B cell (primary cell): Measurements from ENCODE around the gene IL4. TPM values are rescaled to one million over a fixed set of nuclear protein-coding genes. Genes with fewer than 3 reads are reported as not detected.

Source experiments
- ATAC-seq: fragments of 200-7000 bp; cut with Tn5 transposase; one replicate; pipeline ENCODE4 v1.10.0; 2021; ENCODE audit warnings: low read depth, mild to moderate bottlenecking, moderate number of reproducible peaks, moderate library complexity
- CTCF ChIA-PET: fragments of 350-600 bp; sonication (Branson Sonifier 250); formaldehyde crosslinking; loops from one replicate; lab custom pipeline; 2021; ENCODE audit warnings: antibody characterized with exemption, inconsistent platforms; lab: Charles Lee
- POLR2A ChIA-PET: fragments of 350-600 bp; sonication (Branson Sonifier 250); formaldehyde crosslinking; loops from one replicate; lab custom pipeline; 2021; ENCODE audit warnings: antibody characterized with exemption; lab: Charles Lee
- DNase-seq: peaks from one replicate; pipeline ENCODE4 v3.0.0; 2013
- H2AFZ ChIP-seq: 2 replicates; pipeline ENCODE4 v1.6.1; 2012; ENCODE audit warnings: mild to moderate bottlenecking, low read depth, low read length; ENCODE audit not compliant: insufficient read depth, poor library complexity, severe bottlenecking
- H3K27ac ChIP-seq, 2 donors: 1 replicate in 1 of 2; 2 replicates in 1 of 2; pipeline ENCODE4 v1.5.1; 2012 to 2013; ENCODE audit warnings: low read length in 2 of 2, mild to moderate bottlenecking in 2 of 2, moderate library complexity in 1 of 2
- H3K27me3 ChIP-seq, 4 experiments: fragments of 200-600 bp in 1 of 4; sonication (generic) in 1 of 4; replicated peaks in 1 of 4; 1 replicate in 2 of 4; 2 replicates in 2 of 4; pipeline versions ENCODE4 v1.6.1 to v1.7.0; 2013 to 2016; ENCODE audit warnings: low read length in 3 of 4, mild to moderate bottlenecking in 2 of 4, mixed read lengths in 1 of 4, moderate library complexity in 1 of 4; ENCODE audit not compliant: insufficient read depth in 4 of 4, control insufficient read depth in 3 of 4; ENCODE audit errors: control extremely low read depth in 1 of 4
- H3K36me3 ChIP-seq, 2 experiments: replicated peaks in 1 of 2; 1 replicate in 1 of 2; 2 replicates in 1 of 2; pipeline versions ENCODE4 v1.6.1 to v1.7.1; 2013; ENCODE audit warnings: low read length in 1 of 2; ENCODE audit not compliant: insufficient read depth in 2 of 2, control insufficient read depth in 1 of 2; ENCODE audit errors: control extremely low read depth in 1 of 2, extremely low read depth in 1 of 2
- H3K4me1 ChIP-seq, 2 donors: fragments of 200-600 bp in 1 of 2; sonication (generic) in 1 of 2; 1 replicate in 1 of 2; 2 replicates in 1 of 2; pipeline versions ENCODE4 v1.5.1 to v1.6.1; 2013 to 2017; ENCODE audit warnings: low read length in 2 of 2; ENCODE audit not compliant: control insufficient read depth in 2 of 2, insufficient read depth in 2 of 2
- H3K4me2 ChIP-seq: replicated peaks from 2 replicates; pipeline ENCODE3; 2012; ENCODE audit warnings: mild to moderate bottlenecking, low read depth, low read length; ENCODE audit not compliant: poor library complexity, severe bottlenecking
- H3K4me3 ChIP-seq, 5 experiments: fragments of 200-600 bp in 1 of 5; sonication (generic) in 1 of 5; 1 replicate in 3 of 5; 2 replicates in 2 of 5; pipeline versions ENCODE4 v1.5.1 to v1.7.0; 2011 to 2016; ENCODE audit warnings: low read length in 4 of 5, mild to moderate bottlenecking in 4 of 5, low read depth in 2 of 5, control low read depth in 1 of 5, moderate library complexity in 1 of 5; ENCODE audit not compliant: insufficient read depth in 1 of 5; ENCODE audit errors: control extremely low read depth in 1 of 5, extremely low read depth in 1 of 5
- H3K79me2 ChIP-seq: fragments of 200-600 bp; sonication (generic); one replicate; pipeline ENCODE4 v1.6.0; 2016; ENCODE audit warnings: low read length; ENCODE audit not compliant: control insufficient read depth, insufficient read depth
- H3K9ac ChIP-seq: fragments of 200-600 bp; sonication (generic); 2 replicates; pipeline ENCODE4 v1.6.1; 2017; ENCODE audit warnings: mild to moderate bottlenecking, low read length, moderate library complexity
- H3K9me3 ChIP-seq, 3 donors: one replicate each; pipeline versions ENCODE4 v1.6.1 to v1.7.1; 2013; ENCODE audit warnings: low read length in 2 of 3; ENCODE audit not compliant: control insufficient read depth in 2 of 3, insufficient read depth in 1 of 3; ENCODE audit errors: control extremely low read depth in 1 of 3
- H4K20me1 ChIP-seq: 2 replicates; pipeline ENCODE4 v1.6.0; 2012; ENCODE audit warnings: mild to moderate bottlenecking, low read length; ENCODE audit not compliant: insufficient read depth, control insufficient read depth, poor library complexity, severe bottlenecking
- H3K27ac Mint-ChIP-seq: one replicate; pipeline ENCODE4 v1.8.0; 2021; ENCODE audit warnings: mixed read lengths
- H3K27me3 Mint-ChIP-seq: one replicate; pipeline ENCODE4 v1.8.0; 2021; ENCODE audit warnings: mixed read lengths
- H3K4me1 Mint-ChIP-seq: one replicate; pipeline ENCODE4 v1.8.0; 2021; ENCODE audit warnings: mixed read lengths
- H3K4me3 Mint-ChIP-seq: one replicate; pipeline ENCODE4 v1.8.0; 2021; ENCODE audit warnings: mixed read lengths
- H3K9me3 Mint-ChIP-seq: one replicate; pipeline ENCODE4 v1.8.0; 2022; ENCODE audit warnings: mixed read lengths; ENCODE audit not compliant: insufficient read depth
- CTCF ChIP-seq: fragments of 200-600 bp; IDR thresholded peaks from one replicate; pipeline ENCODE4 v1.8.0; 2022; ENCODE audit warnings: antibody characterized with exemption, mild to moderate bottlenecking
- EZH2 ChIP-seq: IDR thresholded peaks from 2 replicates; pipeline ENCODE4 v1.6.1; 2012; ENCODE audit warnings: borderline replicate concordance, low read depth, mild to moderate bottlenecking, moderate library complexity, low read length; ENCODE audit not compliant: insufficient read depth, poor library complexity, severe bottlenecking
- WGBS: methylation state at CpG from one replicate; pipeline ENCODE4 v1.1.5; 2013; ENCODE audit warnings: missing lambda C conversion rate; ENCODE audit not compliant: insufficient coverage; 5-methylcytosine and 5-hydroxymethylcytosine counted together
- intact Hi-C: fragments of 100-400 bp; cut with micrococcal nuclease; formaldehyde crosslinking; loops from one replicate; pipeline ENCODE4 v1.10.0; 2022
- polyA plus RNA-seq: library from polyadenylated mRNA; depleted of rRNA; stranded (reverse); fragments of >200 nt; gene quantifications from 2 replicates; pipeline ENCODE4 v1.2.3, GENCODE V29; 2012
- total RNA-seq, 2 donors: library from RNA; stranded (reverse); fragments of 120-200 nt in 1 of 2; gene quantifications; 1 replicate in 1 of 2; 2 replicates in 1 of 2; pipeline versions ENCODE4 v1.2.3 to v1.2.4, GENCODE V29; 2013 to 2022

Gene IL4
- total and polyA plus RNA-seq, 2 donors (not counting 1 experiment from before 2014, with no cell fraction given): not detected

- H3K4me2 ChIP-seq: no peak overlapping the region
- no peak overlapping the region for H3K27ac ChIP-seq
- no peaks in the 10 kb centered on the region for H3K79me2 ChIP-seq
- H3K9ac ChIP-seq: no peak overlapping the region
- H3K9me3 Mint-ChIP-seq: no peaks in the 10 kb centered on the region
- intact Hi-C loops: no loop called here
- H3K27me3 Mint-ChIP-seq: no peaks in the 10 kb centered on the region
- ChIA-PET POLR2A (interaction anchor here (0.6 kb wide), 1 partner anchor 321 kb away, joined by 6 read pairs; no protein-coding TSS in a partner anchor), CTCF (no interaction called here)
- H3K27me3 ChIP-seq: no peaks in the 10 kb centered on the region
- H3K9me3 ChIP-seq: no peaks in the 10 kb centered on the region
- no peak for ATAC-seq
- no peaks in the 10 kb centered on the region for H3K36me3 ChIP-seq
- no peaks in the 10 kb centered on the region for H4K20me1 ChIP-seq
- H3K27ac Mint-ChIP-seq: no peak overlapping the region
- no peak overlapping the region for H3K4me3 ChIP-seq
- TF ChIP-seq CTCF: no peak
- TF ChIP-seq EZH2: no peak
- no peak overlapping the region for H2AFZ ChIP-seq
- DNase-seq: no peak
- H3K4me1 ChIP-seq: peaks cover 19 to 25% of the 10 kb centered on the region in 2 donors
- 96% methylated on average over 6 of the region's 7 CpGs for WGBS
- H3K4me3 Mint-ChIP-seq: no peak overlapping the region
- peaks cover 33% of the 10 kb centered on the region for H3K4me1 Mint-ChIP-seq
These were observed 5.4 kb downstream of the IL4 start for GRCh38 chr5:132679166-132679565.

- ATAC-seq (no peak), DNase-seq (no peak)
- Histone ChIP-seq H3K4me1 (peaks cover 19 to 22% of the 10 kb centered on the region in 2 donors), H3K36me3 (no peaks in the 10 kb centered on the region), H3K27me3 (no peaks in the 10 kb centered on the region), H4K20me1 (no peaks in the 10 kb centered on the region), H3K9ac (no peak overlapping the region), H2AFZ (no peak overlapping the region), H3K4me2 (no peak overlapping the region), H3K79me2 (no peaks in the 10 kb centered on the region), H3K27ac (no peak overlapping the region), H3K4me3 (no peak overlapping the region), H3K9me3 (no peaks in the 10 kb centered on the region)
- Mint-ChIP-seq H3K27ac (no peak overlapping the region), H3K27me3 (no peaks in the 10 kb centered on the region), H3K4me3 (no peak overlapping the region), H3K4me1 (peaks cover 33% of the 10 kb centered on the region), H3K9me3 (no peaks in the 10 kb centered on the region)
- POLR2A ChIA-PET: interaction anchor here (0.6 kb wide), 1 partner anchor 322 kb away, joined by 6 read pairs; no protein-coding TSS in a partner anchor
- intact Hi-C loops: no loop called here
- WGBS: 96% methylated on average over 15 of the region's 15 CpGs
- CTCF ChIA-PET: no interaction called here
- TF ChIP-seq CTCF (no peak), EZH2 (no peak)
These were observed 6.1 kb downstream of the IL4 start for GRCh38 chr5:132679717-132680380.
